ENCODE results near the gene MICAL2. TPM values are rescaled to one million over a fixed set of nuclear protein-coding genes. Genes with fewer than 3 reads are reported as not detected.

MICAL2 gene
- total and polyA plus RNA-seq, 2 of the 8 experiments (the other 6 are each of a cell fraction or from before 2014, with no cell fraction given), result 1.3 to 4.1 TPM

DNA sequence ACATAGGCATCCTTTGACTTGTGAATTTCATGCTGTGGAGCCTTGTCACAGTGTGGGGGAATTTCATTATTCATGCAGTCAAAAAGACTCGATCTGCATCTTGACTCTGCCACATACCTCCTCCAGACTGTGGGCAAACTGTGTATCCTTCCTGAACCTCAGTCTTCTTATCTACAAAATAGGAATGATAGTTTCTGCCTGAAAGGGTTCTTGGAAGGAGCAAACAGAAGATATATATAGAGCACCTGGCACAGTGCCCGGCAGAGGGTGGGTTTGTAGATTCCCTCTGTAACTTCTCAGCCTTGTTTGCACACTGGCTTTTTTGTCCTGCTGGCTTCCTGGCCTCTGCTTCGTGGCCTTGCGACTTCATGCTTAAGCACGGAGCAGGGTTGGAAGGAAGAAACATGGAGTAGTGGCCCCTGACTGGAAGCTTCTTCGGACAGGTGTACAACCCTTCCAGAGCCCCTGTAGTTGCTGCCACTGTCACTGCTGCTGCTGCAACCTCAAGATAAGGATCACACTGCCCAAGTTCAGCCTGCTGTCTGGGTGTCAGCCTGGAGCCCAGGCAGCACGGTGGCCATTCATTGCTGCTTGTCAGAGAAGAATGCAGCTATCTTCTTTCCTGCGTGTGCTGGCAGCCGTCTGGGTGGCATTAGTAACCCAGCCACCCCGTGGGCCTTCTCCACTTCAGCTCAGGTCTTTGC is 106.4 kb downstream of the MICAL2 start (continued):
- TF ChIP-seq, protein P1, sequence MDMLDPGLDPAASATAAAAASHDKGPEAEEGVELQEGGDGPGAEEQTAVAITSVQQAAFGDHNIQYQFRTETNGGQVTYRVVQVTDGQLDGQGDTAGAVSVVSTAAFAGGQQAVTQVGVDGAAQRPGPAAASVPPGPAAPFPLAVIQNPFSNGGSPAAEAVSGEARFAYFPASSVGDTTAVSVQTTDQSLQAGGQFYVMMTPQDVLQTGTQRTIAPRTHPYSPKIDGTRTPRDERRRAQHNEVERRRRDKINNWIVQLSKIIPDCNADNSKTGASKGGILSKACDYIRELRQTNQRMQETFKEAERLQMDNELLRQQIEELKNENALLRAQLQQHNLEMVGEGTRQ (IDR thresholded peaks at IDR 0.05; ENCODE audit: low read length), result no peak

Data from H1 (cell line).